ENCODE data around the gene GPATCH4. TPM values are rescaled to one million over a fixed set of nuclear protein-coding genes. Genes with fewer than 3 reads are reported as not detected.
"Not testable (repeated sequence)": the region's sequence is repeated elsewhere in the genome, so short reads cannot be mapped to it uniquely, and the experiment has no call there.

The GPATCH4 gene
- total RNA-seq, 1 experiment from 2014 or later = 37.3 TPM

- TF ChIP-seq EZH2phosphoT487 (IDR thresholded peaks at IDR 0.05; ENCODE audit: borderline replicate concordance, low read length) (no peak), EZH2 (IDR thresholded peaks at IDR 0.05; ENCODE audit: low read length, unreplicated experiment) (no peak), CTCF (conservative IDR thresholded peaks at IDR 0.05; ENCODE audit: low read depth, low read length) (no peak)
- no TSS peak for BruUV-seq (replicated peaks)
- DNase-seq (no peak), ATAC-seq (no peak)
- H3K4me2 ChIP-seq (ENCODE audit: low read length) = no peak overlapping the region
- H3F3A ChIP-seq (ENCODE audit: low read length, unreplicated experiment) = no peaks in the 10 kb centered on the region
- H3K27me3 ChIP-seq (ENCODE audit: low read length) = peaks cover 46% of the 10 kb centered on the region
- H3K79me2 ChIP-seq (ENCODE audit: low read length) = no peaks in the 10 kb centered on the region
- H3K4me3 ChIP-seq (ENCODE audit: low read length) = no peak overlapping the region
- ChIA-PET POLR2A (ENCODE audit: unreplicated experiment) (no interaction called here), CTCF (no interaction called here)
- no peak overlapping the region for H3K9ac ChIP-seq (ENCODE audit: low read length)
- intact Hi-C loops (cut with micrococcal nuclease) = no loop called here
- no peak overlapping the region for H3K27ac ChIP-seq (ENCODE audit: low read length)
- H4K20me1 ChIP-seq (ENCODE audit: low read length) = no peaks in the 10 kb centered on the region
- peaks cover 15% of the 10 kb centered on the region for H3K4me1 ChIP-seq (ENCODE audit: insufficient read depth, low read length)
- H3K9me3 ChIP-seq (ENCODE audit: low read length) = no peaks in the 10 kb centered on the region
- no peak overlapping the region for H2AFZ ChIP-seq (ENCODE audit: low read length)
- H3K9me2 ChIP-seq (replicated peaks; ENCODE audit: low read length) = no peaks in the 10 kb centered on the region
- no peaks in the 10 kb centered on the region for H3K36me3 ChIP-seq (ENCODE audit: low read depth, low read length)
These were observed 37.1 kb upstream of the GPATCH4 start for GRCh38 chr1:156638189-156638985.

GRCh38 chr1:156632355-156632754 is 31.1 kb upstream of the GPATCH4 start:
- Histone ChIP-seq H3K4me2 (ENCODE audit: low read length) (no peak overlapping the region), H3K9me3 (ENCODE audit: low read length) (no peaks in the 10 kb centered on the region), H2AFZ (ENCODE audit: low read length) (no peak overlapping the region), H3K36me3 (ENCODE audit: low read depth, low read length) (no peaks in the 10 kb centered on the region), H3K9ac (ENCODE audit: low read length) (no peak overlapping the region), H3K27ac (ENCODE audit: low read length) (no peak overlapping the region), H3K4me3 (ENCODE audit: low read length) (no peak overlapping the region), H3F3A (ENCODE audit: low read length, unreplicated experiment) (no peaks in the 10 kb centered on the region), H3K27me3 (ENCODE audit: low read length) (peaks cover 28% of the 10 kb centered on the region), H3K9me2 (replicated peaks; ENCODE audit: low read length) (no peaks in the 10 kb centered on the region), H3K4me1 (ENCODE audit: insufficient read depth, low read length) (no peaks in the 10 kb centered on the region), H3K79me2 (ENCODE audit: low read length) (no peaks in the 10 kb centered on the region), H4K20me1 (ENCODE audit: low read length) (no peaks in the 10 kb centered on the region)
- no TSS peak for BruUV-seq (replicated peaks)
- ChIA-PET POLR2A (ENCODE audit: unreplicated experiment) (no interaction called here), CTCF (interaction anchor here (0.6 kb wide), 1 partner anchor 18 kb away, joined by 3 read pairs; no protein-coding TSS in a partner anchor)
- DNase-seq (no peak), ATAC-seq (peak; percentile 33; the same call in 1 of the 2 replicates)
- TF ChIP-seq CTCF (conservative IDR thresholded peaks at IDR 0.05; ENCODE audit: low read depth, low read length) (no peak), EZH2 (IDR thresholded peaks at IDR 0.05; ENCODE audit: low read length, unreplicated experiment) (no peak), EZH2phosphoT487 (IDR thresholded peaks at IDR 0.05; ENCODE audit: borderline replicate concordance, low read length) (no peak)
- intact Hi-C loops (cut with micrococcal nuclease) = no loop called here

- BruUV-seq (replicated peaks); DNase-seq; H3K36me3 ChIP-seq (ENCODE audit: low read depth, low read length); H3K9me2 ChIP-seq (replicated peaks; ENCODE audit: low read length); H3K4me2 ChIP-seq (ENCODE audit: low read length); H3F3A ChIP-seq (ENCODE audit: low read length, unreplicated experiment); H3K9ac ChIP-seq (ENCODE audit: low read length); H2AFZ ChIP-seq (ENCODE audit: low read length); H4K20me1 ChIP-seq (ENCODE audit: low read length); ATAC-seq; H3K9me3 ChIP-seq (ENCODE audit: low read length); CTCF ChIA-PET; intact Hi-C loops (cut with micrococcal nuclease); H3K79me2 ChIP-seq (ENCODE audit: low read length); H3K27ac ChIP-seq (ENCODE audit: low read length); POLR2A ChIA-PET (ENCODE audit: unreplicated experiment); H3K4me1 ChIP-seq (ENCODE audit: insufficient read depth, low read length); H3K4me3 ChIP-seq (ENCODE audit: low read length): not testable (repeated sequence)
- peaks cover 23% of the 10 kb centered on the region for H3K27me3 ChIP-seq (ENCODE audit: low read length)
These were observed 29.9 kb upstream of the GPATCH4 start for GRCh38 chr1:156631152-156631551.

Measured in PC-3 (cell line).